Body of pancreas (tissue), 4 donors: ENCODE data around the gene NBAS. TPM values are rescaled to one million over a fixed set of nuclear protein-coding genes. Genes with fewer than 3 reads are reported as not detected.

Experiments used
- ATAC-seq: fragments of 150-250 bp; one replicate; pipeline ENCODE4 v1.9.1; 2016
- DNase-seq, 4 donors: peaks; one replicate each; pipeline ENCODE4 v3.0.0-alpha.2; 2019
- H3K27ac ChIP-seq, 4 donors: fragments of 200-600 bp; sonication (generic); 1 replicate in 3 of 4; 2 replicates in 1 of 4; pipeline versions ENCODE4 v1.5.1 to v1.6.1; 2016 to 2019; ENCODE audit warnings: mild to moderate bottlenecking in 1 of 4, mixed read lengths in 1 of 4, moderate library complexity in 1 of 4
- H3K27me3 ChIP-seq, 2 donors: fragments of 200-600 bp; sonication (generic); one replicate each; pipeline ENCODE4 v1.6.0; 2016; ENCODE audit warnings: mild to moderate bottlenecking in 1 of 2
- H3K36me3 ChIP-seq, 2 donors: fragments of 200-600 bp; sonication (generic); replicated peaks in 1 of 2; 2 replicates each; pipeline ENCODE4 v1.5.1; 2016; ENCODE audit warnings: low read depth in 2 of 2; ENCODE audit not compliant: insufficient read depth in 1 of 2
- H3K4me1 ChIP-seq: fragments of 200-600 bp; sonication (generic); one replicate; pipeline ENCODE4 v1.6.0; 2016
- H3K4me3 ChIP-seq, 2 donors: fragments of 200-600 bp; sonication (generic); 1 replicate in 1 of 2; 2 replicates in 1 of 2; pipeline ENCODE4 v1.5.1; 2016 to 2019
- H3K9me3 ChIP-seq, 3 donors: fragments of 200-600 bp; sonication (generic); 1 replicate in 2 of 3; 2 replicates in 1 of 3; pipeline ENCODE4 v1.5.1; 2016
- CTCF ChIP-seq, 7 experiments: fragments of 450-650 bp in 4 of 7; fragments of 200-600 bp in 3 of 7; sonication (generic) in 3 of 7; IDR thresholded peaks; one replicate each; pipeline ENCODE4 v1.5.1; 2016 to 2019; ENCODE audit warnings: antibody characterized with exemption in 7 of 7
- POLR2A ChIP-seq, 3 donors: fragments of 450-650 bp; IDR thresholded peaks; one replicate each; pipeline ENCODE4 v1.6.1; 2016; ENCODE audit warnings: antibody characterized with exemption in 3 of 3, mild to moderate bottlenecking in 2 of 3
- WGBS, 2 donors: methylation state at CpG; one replicate each; pipeline ENCODE4 v1.1.5; 2017; 5-methylcytosine and 5-hydroxymethylcytosine counted together
- intact Hi-C: fragments of 100-400 bp; cut with DNase I; formaldehyde crosslinking; loops from one replicate; pipeline ENCODE4 v1.15.1; 2023
- total RNA-seq, 2 donors: library from RNA; depleted of rRNA; stranded (reverse); fragments of >200 nt; gene quantifications; one replicate each; pipeline ENCODE4 v1.1.0, GENCODE V29; 2016

Gene NBAS
- total RNA-seq, 2 donors from 2014 or later = 34.0 to 35.9 TPM

DNA sequence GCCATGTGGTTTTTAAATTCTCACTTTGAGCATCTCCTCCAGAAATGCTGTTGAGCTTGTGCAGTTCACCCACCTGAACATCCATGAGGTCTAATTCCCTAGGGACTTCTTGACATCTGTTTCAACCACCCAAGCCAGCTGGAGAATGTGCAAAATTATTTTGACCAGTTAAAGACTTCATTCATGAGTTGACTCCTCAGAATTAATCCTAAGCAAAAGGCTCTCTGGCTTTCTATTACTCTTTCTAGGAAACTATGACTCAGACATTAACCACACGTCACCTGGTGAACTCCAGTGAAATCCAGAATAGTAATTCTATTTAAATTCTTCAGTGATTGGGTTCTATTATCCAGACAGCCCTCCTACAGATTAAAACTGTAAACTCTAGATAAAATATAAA is 247.5 kb downstream of the NBAS start:
- WGBS, 2 donors = 84 to 90% methylated on average over 1 of the region's 1 CpG
- intact Hi-C loops = no loop called here
- Histone ChIP-seq H3K9me3 (no peaks in the 10 kb centered on the region), H3K27ac (no peak overlapping the region), H3K4me3 (no peak overlapping the region), H3K4me1 (no peaks in the 10 kb centered on the region), H3K27me3 (no peaks in the 10 kb centered on the region), H3K36me3 (no peaks in the 10 kb centered on the region)
- ATAC-seq = no peak
- no peak for DNase-seq
- TF ChIP-seq POLR2A (IDR thresholded peaks at IDR 0.05) = no peak
- no peak for TF ChIP-seq CTCF (IDR thresholded peaks at IDR 0.05)

- DNase-seq (no peak), ATAC-seq (no peak)
- H3K4me3 ChIP-seq = no peak overlapping the region
- H3K4me1 ChIP-seq = no peaks in the 10 kb centered on the region
- intact Hi-C loops = no loop called here
- TF ChIP-seq CTCF (IDR thresholded peaks at IDR 0.05) (no peak), POLR2A (IDR thresholded peaks at IDR 0.05) (no peak)
- WGBS, 2 donors = 97 to 98% methylated on average over 2 of the region's 2 CpGs
- peaks cover 0 to 1% of the 10 kb centered on the region in 2 donors for H3K36me3 ChIP-seq
- no peaks in the 10 kb centered on the region for H3K27me3 ChIP-seq
- H3K27ac ChIP-seq = no peak overlapping the region
- no peaks in the 10 kb centered on the region for H3K9me3 ChIP-seq
Observed at GRCh38 chr2:15311926-15312325, 249.2 kb downstream of the NBAS start.

DNA sequence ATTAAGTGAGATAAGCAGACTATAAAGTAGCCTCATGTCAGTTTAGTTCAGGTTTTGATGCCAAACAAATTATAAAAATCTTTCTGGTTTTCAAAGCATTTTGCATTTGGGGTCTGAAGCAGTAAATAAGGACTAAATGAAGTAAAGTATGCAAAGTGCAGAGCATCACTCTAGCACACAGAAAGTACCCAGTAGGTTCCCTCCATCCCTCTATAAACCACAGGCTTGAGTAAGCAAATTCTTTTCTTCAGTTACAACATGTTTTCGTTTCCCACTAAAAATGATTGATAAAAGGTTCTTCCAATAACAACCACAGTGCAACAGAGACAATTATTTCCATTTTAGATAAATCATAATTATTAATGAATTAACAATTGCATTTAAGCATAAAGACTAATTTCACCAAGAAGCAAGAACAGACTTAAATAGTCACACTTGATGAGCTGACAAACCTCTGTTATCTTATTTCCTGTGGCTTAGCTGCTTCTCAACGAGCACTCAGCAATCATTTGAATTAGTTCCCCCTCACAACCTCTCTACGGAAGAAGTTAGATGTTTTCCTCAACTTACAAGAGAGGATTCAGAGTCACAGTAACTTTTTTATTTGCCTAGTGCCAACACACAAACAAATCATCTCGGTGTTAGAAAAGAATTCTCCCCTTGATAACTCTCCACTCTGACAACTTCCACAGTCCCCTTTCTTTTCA is 249.8 kb downstream of the NBAS start:
- H3K36me3 ChIP-seq = peaks cover 0 to 4% of the 10 kb centered on the region in 2 donors
- H3K9me3 ChIP-seq = no peaks in the 10 kb centered on the region
- intact Hi-C loops = no loop called here
- DNase-seq (no peak), ATAC-seq (no peak)
- H3K27me3 ChIP-seq = no peaks in the 10 kb centered on the region
- no peak overlapping the region for H3K27ac ChIP-seq
- WGBS, 2 donors = 64 to 78% methylated on average over 4 of the region's 4 CpGs
- H3K4me1 ChIP-seq = no peaks in the 10 kb centered on the region
- TF ChIP-seq CTCF (IDR thresholded peaks at IDR 0.05) = no peak
- TF ChIP-seq POLR2A (IDR thresholded peaks at IDR 0.05) = no peak
- no peak overlapping the region for H3K4me3 ChIP-seq

DNA sequence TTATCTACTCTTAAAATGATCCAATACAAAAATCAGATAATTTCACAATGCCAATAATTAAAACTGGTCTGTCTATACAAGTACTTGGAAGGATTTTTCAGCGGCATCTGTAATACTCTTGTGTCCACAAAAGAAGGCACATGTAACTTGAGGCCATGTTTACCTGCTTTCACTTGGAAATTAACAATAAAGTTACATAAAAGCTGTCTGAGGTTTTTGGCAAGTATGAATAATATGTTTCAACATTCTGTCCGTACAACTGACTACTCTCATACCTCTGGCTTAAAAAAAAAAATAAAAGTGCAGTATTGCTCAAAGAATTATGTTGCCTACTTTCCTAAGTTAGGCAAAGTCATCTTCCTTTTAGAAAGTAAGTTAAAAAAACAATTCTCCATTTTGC is 253.6 kb downstream of the NBAS start:
- no peaks in the 10 kb centered on the region for H3K9me3 ChIP-seq
- H3K27me3 ChIP-seq = no peaks in the 10 kb centered on the region
- H3K4me1 ChIP-seq = no peaks in the 10 kb centered on the region
- H3K27ac ChIP-seq = no peak overlapping the region
- ATAC-seq (no peak), DNase-seq (no peak)
- peaks cover 0 to 4% of the 10 kb centered on the region in 2 donors for H3K36me3 ChIP-seq
- TF ChIP-seq CTCF (IDR thresholded peaks at IDR 0.05) (no peak), POLR2A (IDR thresholded peaks at IDR 0.05) (no peak)
- 51 to 69% methylated on average over 2 of the region's 2 CpGs for WGBS, 2 donors
- intact Hi-C loops = no loop called here
- H3K4me3 ChIP-seq = no peak overlapping the region

DNA sequence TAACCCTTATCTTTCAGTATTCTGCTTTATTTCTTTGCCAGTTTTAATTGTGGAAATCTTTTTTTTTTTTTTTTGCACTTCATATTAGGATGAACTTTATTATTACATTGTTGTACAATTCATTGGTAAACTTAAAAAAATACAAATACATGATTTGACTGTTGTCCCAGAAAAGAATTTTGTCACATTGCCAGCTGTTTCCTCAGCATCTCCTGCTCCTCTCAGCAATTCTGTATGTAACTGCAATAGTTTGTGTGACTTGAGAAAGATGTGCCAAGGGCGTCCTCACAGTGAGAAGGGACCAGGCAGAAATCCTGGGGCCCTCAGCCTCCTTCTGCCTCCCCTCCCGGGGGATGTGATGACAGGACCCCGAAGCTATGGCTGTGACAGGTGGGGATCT is 254.4 kb downstream of the NBAS start:
- Histone ChIP-seq H3K27me3 (no peaks in the 10 kb centered on the region), H3K9me3 (no peaks in the 10 kb centered on the region), H3K36me3 (peaks cover 0 to 7% of the 10 kb centered on the region in 2 donors), H3K27ac (no peak overlapping the region), H3K4me1 (no peaks in the 10 kb centered on the region), H3K4me3 (no peak overlapping the region)
- intact Hi-C loops = no loop called here
- TF ChIP-seq POLR2A (IDR thresholded peaks at IDR 0.05) = no peak
- DNase-seq (no peak), ATAC-seq (no peak)
- 84 to 91% methylated on average over 3 of the region's 3 CpGs for WGBS, 2 donors
